IMR-90 (cell line): ENCODE measurements around the gene MAP2K5. TPM values are rescaled to one million over a fixed set of nuclear protein-coding genes. Genes with fewer than 3 reads are reported as not detected.

Source experiments
- ATAC-seq: fragments of 200-7000 bp; cut with Tn5 transposase; 2 replicates; pipeline ENCODE4 v1.9.1; 2020; ENCODE audit warnings: low read depth, mild to moderate bottlenecking, moderate library complexity
- BruUV-seq: library from RNA; stranded (reverse); fragments of 400-500 nt; replicated peaks from 2 replicates; lab custom pipeline; 2021; lab: Mats Ljungman, UMichigan
- CTCF ChIA-PET: fragments of 300-600 bp; formaldehyde crosslinking; extraction: SDS; loops from one replicate; lab custom pipeline; 2021; ENCODE audit warnings: antibody characterized with exemption; lab: Yijun Ruan, JAX
- POLR2A ChIA-PET: fragments of 300-600 bp; sonication (Branson Sonifier 250); formaldehyde crosslinking; loops from one replicate; lab custom pipeline; 2022; ENCODE audit warnings: antibody characterized with exemption; ENCODE audit not compliant: unreplicated experiment; lab: Charles Lee
- DNase-seq: peaks from one replicate; pipeline ENCODE4 v3.0.0; 2013
- H2AFZ ChIP-seq: replicated peaks from 2 replicates; pipeline ENCODE3; 2013; ENCODE audit warnings: low read length, mild to moderate bottlenecking; ENCODE audit not compliant: poor library complexity
- H2AK5ac ChIP-seq: 2 replicates; pipeline ENCODE4 v1.6.1; 2013; ENCODE audit warnings: low read depth, low read length, inconsistent platforms
- H2AK9ac ChIP-seq: replicated peaks from 2 replicates; pipeline ENCODE3; 2013; ENCODE audit warnings: mild to moderate bottlenecking, low read depth, low read length, moderate library complexity; ENCODE audit not compliant: poor library complexity
- H2BK120ac ChIP-seq: 2 replicates; pipeline ENCODE4 v1.6.1; 2013; ENCODE audit warnings: low read depth, low read length, inconsistent platforms
- H2BK15ac ChIP-seq: 3 replicates; pipeline ENCODE4 v1.6.1; 2013; ENCODE audit warnings: low read depth, low read length, inconsistent platforms
- H2BK20ac ChIP-seq: 2 replicates; pipeline ENCODE4 v1.6.1; 2013; ENCODE audit warnings: low read depth, mild to moderate bottlenecking, inconsistent platforms, low read length, moderate library complexity
- H2BK5ac ChIP-seq: 2 replicates; pipeline ENCODE4 v1.6.1; 2013; ENCODE audit warnings: mild to moderate bottlenecking, low read depth, low read length, inconsistent platforms; ENCODE audit not compliant: poor library complexity, severe bottlenecking
- H3K14ac ChIP-seq: replicated peaks from 2 replicates; pipeline ENCODE4 v1.6.1; 2013; ENCODE audit warnings: low read depth, low read length, inconsistent platforms
- H3K18ac ChIP-seq: 2 replicates; pipeline ENCODE4 v1.6.1; 2013; ENCODE audit warnings: low read depth, low read length, control low read depth
- H3K23ac ChIP-seq: 2 replicates; pipeline ENCODE4 v1.6.1; 2013; ENCODE audit warnings: low read depth, low read length, inconsistent platforms
- H3K27ac ChIP-seq: 2 replicates; pipeline ENCODE4 v1.5.1; 2013; ENCODE audit warnings: mild to moderate bottlenecking, control low read depth, low read length; ENCODE audit not compliant: insufficient read depth
- H3K27me3 ChIP-seq: 2 replicates; pipeline ENCODE4 v1.6.1; 2013; ENCODE audit warnings: low read length; ENCODE audit not compliant: control insufficient read depth, insufficient read depth
- H3K36me3 ChIP-seq: 2 replicates; pipeline ENCODE4 v1.6.1; 2013; ENCODE audit warnings: low read length, mixed read lengths; ENCODE audit not compliant: control insufficient read depth, insufficient read depth
- H3K4ac ChIP-seq: 2 replicates; pipeline ENCODE4 v1.6.1; 2013; ENCODE audit warnings: low read depth, low read length, inconsistent platforms
- H3K4me1 ChIP-seq: 2 replicates; pipeline ENCODE4 v1.6.1; 2013; ENCODE audit warnings: low read length, mixed read lengths; ENCODE audit not compliant: control insufficient read depth, insufficient read depth
- H3K4me2 ChIP-seq: 2 replicates; pipeline ENCODE4 v1.6.1; 2013; ENCODE audit warnings: low read depth, mild to moderate bottlenecking, control low read depth, low read length, moderate library complexity
- H3K4me3 ChIP-seq: 2 replicates; pipeline ENCODE4 v1.5.1; 2013; ENCODE audit warnings: low read depth, mild to moderate bottlenecking, control low read depth, low read length, moderate library complexity; ENCODE audit not compliant: insufficient read depth
- H3K56ac ChIP-seq: 2 replicates; pipeline ENCODE4 v1.6.1; 2013; ENCODE audit warnings: low read length, inconsistent platforms; ENCODE audit not compliant: insufficient read depth; ENCODE audit errors: extremely low read depth
- H3K79me1 ChIP-seq, 2 experiments: 2 replicates each; pipeline ENCODE4 v1.6.1; 2013; ENCODE audit warnings: low read length in 2 of 2, inconsistent platforms in 1 of 2, low read depth in 1 of 2
- H3K9ac ChIP-seq: 2 replicates; pipeline ENCODE4 v1.6.1; 2013; ENCODE audit warnings: low read depth, low read length, control low read depth
- H3K9me1 ChIP-seq: 2 replicates; pipeline ENCODE4 v1.6.1; 2013; ENCODE audit warnings: low read length, inconsistent platforms; ENCODE audit not compliant: insufficient read depth
- H3K9me3 ChIP-seq: 2 replicates; pipeline ENCODE4 v1.6.1; 2013; ENCODE audit warnings: low read length; ENCODE audit not compliant: control insufficient read depth, insufficient read depth
- H4K20me1 ChIP-seq: 2 replicates; pipeline ENCODE4 v1.6.1; 2013; ENCODE audit warnings: low read length, inconsistent platforms; ENCODE audit not compliant: insufficient read depth
- H4K5ac ChIP-seq: 2 replicates; pipeline ENCODE4 v1.6.1; 2013; ENCODE audit warnings: mild to moderate bottlenecking, low read depth, low read length, control low read depth
- H4K8ac ChIP-seq, 2 experiments: 2 replicates each; pipeline ENCODE4 v1.6.1; 2013; ENCODE audit warnings: low read depth in 2 of 2, low read length in 2 of 2, control low read depth in 1 of 2, inconsistent platforms in 1 of 2
- H4K91ac ChIP-seq: 2 replicates; pipeline ENCODE4 v1.6.1; 2013; ENCODE audit warnings: low read depth, low read length, inconsistent platforms; ENCODE audit not compliant: insufficient read depth
- CEBPB ChIP-seq: IDR thresholded peaks from 2 replicates; pipeline ENCODE4 v1.6.1; 2012; ENCODE audit warnings: low read depth, low read length, improper control_type of control experiment
- FOS ChIP-seq: fragments of 150-350 bp; IDR thresholded peaks from 2 replicates; pipeline ENCODE4 v1.6.1; 2016; ENCODE audit warnings: low read depth, low read length
- MAFK ChIP-seq: IDR thresholded peaks from 2 replicates; pipeline ENCODE4 v1.6.1; 2012; ENCODE audit warnings: low read depth, low read length, improper control_type of control experiment
- MAZ ChIP-seq: IDR thresholded peaks from 2 replicates; pipeline ENCODE4 v1.6.1; 2012; ENCODE audit warnings: low read depth, mild to moderate bottlenecking, low read length, improper control_type of control experiment, moderate library complexity, borderline replicate concordance
- NFE2L2 ChIP-seq: fragments of 150-350 bp; IDR thresholded peaks from 2 replicates; pipeline ENCODE4 v1.6.1; 2016; ENCODE audit warnings: low read depth, mild to moderate bottlenecking, low read length
- POLR2A ChIP-seq: IDR thresholded peaks from 2 replicates; pipeline ENCODE4 v1.6.1; 2012; ENCODE audit warnings: mild to moderate bottlenecking, low read depth, low read length
- RAD21 ChIP-seq: IDR thresholded peaks from 2 replicates; pipeline ENCODE4 v1.6.1; 2012; ENCODE audit warnings: low read length, improper control_type of control experiment
- RCOR1 ChIP-seq: IDR thresholded peaks from 2 replicates; pipeline ENCODE4 v1.6.1; 2012; ENCODE audit warnings: mild to moderate bottlenecking, low read length, improper control_type of control experiment; ENCODE audit not compliant: insufficient replicate concordance
- RFX5 ChIP-seq: IDR thresholded peaks from 2 replicates; pipeline ENCODE4 v1.8.0; 2012; ENCODE audit warnings: low read depth, mild to moderate bottlenecking, low read length, moderate library complexity
- WGBS, 2 experiments: methylation state at CpG; one replicate each; pipeline versions ENCODE4 v1.1.5 to v1.1.7; 2013; ENCODE audit warnings: missing lambda C conversion rate in 2 of 2; ENCODE audit not compliant: insufficient read length in 1 of 2; ENCODE audit errors: extremely low coverage in 2 of 2; 5-methylcytosine and 5-hydroxymethylcytosine counted together
- dilution Hi-C: fragments of 300-500 bp; cut with HindIII; formaldehyde crosslinking; loops from one replicate; pipeline ENCODE4 v1.14.3; 2018; ENCODE audit warnings: low sequenced_read_pairs; ENCODE audit not compliant: unreplicated experiment
- in situ Hi-C: fragments of 300-500 bp; cut with MboI; formaldehyde crosslinking; loops from 3 replicates; pipeline ENCODE4 v1.14.3; 2019; ENCODE audit warnings: low sequenced_read_pairs, inconsistent platforms, mixed read lengths
- intact Hi-C: fragments of 100-400 bp; cut with micrococcal nuclease; formaldehyde crosslinking; loops from 2 replicates; pipeline ENCODE4 v1.10.0; 2022
- polyA plus RNA-seq, 3 experiments: library from polyadenylated mRNA; depleted of rRNA; stranded (reverse); fragments of >200 nt; gene quantifications; 2 replicates each; pipeline ENCODE4 v1.2.3, GENCODE V29; 2012; ENCODE audit warnings: low replicate concordance in 1 of 3
- total RNA-seq: library from RNA; depleted of rRNA; stranded (reverse); fragments of >200 nt; gene quantifications from 2 replicates; pipeline ENCODE4 v1.2.3, GENCODE V29; 2012
- TF ChIP-seq, protein P1 (sequence below): conservative IDR thresholded peaks from 2 replicates; pipeline ENCODE4 v1.5.1; 2012; ENCODE audit warnings: mild to moderate bottlenecking, low read depth, low read length, improper control_type of control experiment

MAP2K5 gene
- total and polyA plus RNA-seq, 2 of the 4 experiments (the other 2 are of a cell fraction): 1.6 to 6.1 TPM

DNA sequence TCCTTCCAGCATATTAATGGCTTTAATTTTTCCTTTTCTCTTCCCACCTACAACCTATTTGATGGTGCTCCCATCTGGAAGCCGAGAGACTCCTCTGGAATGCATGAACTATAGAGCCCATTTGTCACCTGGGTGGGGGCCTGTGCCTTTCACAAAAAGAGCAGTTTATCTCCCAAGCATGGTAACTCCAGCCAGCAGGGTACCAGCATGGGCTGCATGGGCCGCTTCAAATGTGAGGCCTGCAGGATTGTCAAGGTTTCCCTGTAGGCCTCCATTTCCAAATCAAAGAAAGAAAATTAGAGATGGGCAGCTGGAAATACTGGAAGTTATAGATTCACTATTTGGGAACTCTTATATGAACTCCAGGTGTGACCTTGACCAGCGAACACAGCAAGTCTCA lies 232.1 kb downstream of the MAP2K5 start:
- no peak overlapping the region for H4K91ac ChIP-seq
- H3K4me2 ChIP-seq: no peak overlapping the region
- H4K20me1 ChIP-seq: no peaks in the 10 kb centered on the region; the same call in 1 of the 2 replicates
- peaks cover 5% of the 10 kb centered on the region; the same call in 1 of the 2 replicates for H3K9me1 ChIP-seq
- H3K56ac ChIP-seq: no peak overlapping the region
- no peak overlapping the region for H2AK5ac ChIP-seq
- no peak overlapping the region for H2AFZ ChIP-seq
- in situ Hi-C loops (no loop called here), intact Hi-C loops (no loop called here), dilution Hi-C loops (no loop called here)
- BruUV-seq: no TSS peak
- no CpG with 5 or more reads among the region's 3 CpGs for WGBS, 2 experiments
- no peak overlapping the region for H2BK20ac ChIP-seq
- no peaks in the 10 kb centered on the region for H3K27me3 ChIP-seq
- no peak overlapping the region for H3K18ac ChIP-seq
- no peak overlapping the region for H2BK5ac ChIP-seq
- H2BK120ac ChIP-seq: no peak overlapping the region
- no peak overlapping the region for H3K9ac ChIP-seq
- no peak overlapping the region for H2BK15ac ChIP-seq
- DNase-seq (no peak), ATAC-seq (no peak)
- no peak overlapping the region for H3K14ac ChIP-seq
- no peak overlapping the region for H4K5ac ChIP-seq
- no peak overlapping the region for H2AK9ac ChIP-seq
- ChIA-PET POLR2A (no interaction called here), CTCF (no interaction called here)
- no peaks in the 10 kb centered on the region for H3K9me3 ChIP-seq
- no peak overlapping the region for H3K4me3 ChIP-seq
- TF ChIP-seq MAFK (no peak), FOS (no peak), NFE2L2 (no peak), POLR2A (no peak), RCOR1 (no peak), CEBPB (no peak), MAZ (no peak), RAD21 (no peak), RFX5 (no peak)
- TF ChIP-seq, protein P1, sequence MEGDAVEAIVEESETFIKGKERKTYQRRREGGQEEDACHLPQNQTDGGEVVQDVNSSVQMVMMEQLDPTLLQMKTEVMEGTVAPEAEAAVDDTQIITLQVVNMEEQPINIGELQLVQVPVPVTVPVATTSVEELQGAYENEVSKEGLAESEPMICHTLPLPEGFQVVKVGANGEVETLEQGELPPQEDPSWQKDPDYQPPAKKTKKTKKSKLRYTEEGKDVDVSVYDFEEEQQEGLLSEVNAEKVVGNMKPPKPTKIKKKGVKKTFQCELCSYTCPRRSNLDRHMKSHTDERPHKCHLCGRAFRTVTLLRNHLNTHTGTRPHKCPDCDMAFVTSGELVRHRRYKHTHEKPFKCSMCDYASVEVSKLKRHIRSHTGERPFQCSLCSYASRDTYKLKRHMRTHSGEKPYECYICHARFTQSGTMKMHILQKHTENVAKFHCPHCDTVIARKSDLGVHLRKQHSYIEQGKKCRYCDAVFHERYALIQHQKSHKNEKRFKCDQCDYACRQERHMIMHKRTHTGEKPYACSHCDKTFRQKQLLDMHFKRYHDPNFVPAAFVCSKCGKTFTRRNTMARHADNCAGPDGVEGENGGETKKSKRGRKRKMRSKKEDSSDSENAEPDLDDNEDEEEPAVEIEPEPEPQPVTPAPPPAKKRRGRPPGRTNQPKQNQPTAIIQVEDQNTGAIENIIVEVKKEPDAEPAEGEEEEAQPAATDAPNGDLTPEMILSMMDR: no peak
- no peak overlapping the region for H3K4ac ChIP-seq
- H3K79me1 ChIP-seq: no peaks in the 10 kb centered on the region
- peaks cover 2% of the 10 kb centered on the region; the same call in 1 of the 2 replicates for H3K36me3 ChIP-seq
- H3K23ac ChIP-seq: no peak overlapping the region
- no peak overlapping the region for H4K8ac ChIP-seq
- peaks cover 2% of the 10 kb centered on the region; the same call in 1 of the 2 replicates for H3K4me1 ChIP-seq
- no peak overlapping the region for H3K27ac ChIP-seq
